GM23338 (cell line): Measurements from ENCODE around the gene MYH3.

Experiments used
- EZH2 ChIP-seq: fragments of 200-600 bp; sonication (generic); IDR thresholded peaks from one replicate; pipeline ENCODE4 v1.8.0; 2017; ENCODE audit warnings: antibody characterized with exemption, mild to moderate bottlenecking, low read depth; ENCODE audit not compliant: unreplicated experiment
- TF ChIP-seq, protein P1 (sequence below), 2 experiments: fragments of 200-600 bp in 1 of 2; sonication (generic) in 1 of 2; conservative IDR thresholded peaks; 2 replicates each; pipeline versions ENCODE4 v1.5.1 to v1.6.1; 2016 to 2017; ENCODE audit warnings: antibody characterized with exemption in 2 of 2, low read depth in 2 of 2, mild to moderate bottlenecking in 2 of 2, moderate library complexity in 1 of 2

GRCh38 chr17:10603931-10604330, 53.2 kb downstream of the MYH3 start:
- TF ChIP-seq, protein P1, sequence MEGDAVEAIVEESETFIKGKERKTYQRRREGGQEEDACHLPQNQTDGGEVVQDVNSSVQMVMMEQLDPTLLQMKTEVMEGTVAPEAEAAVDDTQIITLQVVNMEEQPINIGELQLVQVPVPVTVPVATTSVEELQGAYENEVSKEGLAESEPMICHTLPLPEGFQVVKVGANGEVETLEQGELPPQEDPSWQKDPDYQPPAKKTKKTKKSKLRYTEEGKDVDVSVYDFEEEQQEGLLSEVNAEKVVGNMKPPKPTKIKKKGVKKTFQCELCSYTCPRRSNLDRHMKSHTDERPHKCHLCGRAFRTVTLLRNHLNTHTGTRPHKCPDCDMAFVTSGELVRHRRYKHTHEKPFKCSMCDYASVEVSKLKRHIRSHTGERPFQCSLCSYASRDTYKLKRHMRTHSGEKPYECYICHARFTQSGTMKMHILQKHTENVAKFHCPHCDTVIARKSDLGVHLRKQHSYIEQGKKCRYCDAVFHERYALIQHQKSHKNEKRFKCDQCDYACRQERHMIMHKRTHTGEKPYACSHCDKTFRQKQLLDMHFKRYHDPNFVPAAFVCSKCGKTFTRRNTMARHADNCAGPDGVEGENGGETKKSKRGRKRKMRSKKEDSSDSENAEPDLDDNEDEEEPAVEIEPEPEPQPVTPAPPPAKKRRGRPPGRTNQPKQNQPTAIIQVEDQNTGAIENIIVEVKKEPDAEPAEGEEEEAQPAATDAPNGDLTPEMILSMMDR (conservative IDR thresholded peaks at IDR 0.05; ENCODE audit: low read depth in 2 of 2): no peak
- no peak for TF ChIP-seq EZH2
